HCT116 (cell line): Measurements from ENCODE around the gene ZBTB47. TPM values are rescaled to one million over a fixed set of nuclear protein-coding genes. Genes with fewer than 3 reads are reported as not detected.

Source experiments
- ATAC-seq: fragments of 200-7000 bp; cut with Tn5 transposase; 2 replicates; pipeline ENCODE4 v1.9.1; 2020; ENCODE audit warnings: mild to moderate bottlenecking, moderate library complexity
- BruUV-seq: library from RNA; stranded (reverse); fragments of 400-500 nt; replicated peaks from 2 replicates; lab custom pipeline; 2021; lab: Mats Ljungman, UMichigan
- CTCF ChIA-PET: fragments of 300-600 bp; sonication (Branson Sonifier 250); formaldehyde crosslinking; loops from one replicate; lab custom pipeline; 2021; ENCODE audit warnings: antibody characterized with exemption; lab: Charles Lee
- POLR2A ChIA-PET: fragments of 300-600, 350-600 bp; sonication (Branson Sonifier 250); formaldehyde crosslinking; loops from one replicate; lab custom pipeline; 2021; ENCODE audit warnings: antibody characterized with exemption; lab: Charles Lee
- RAD21 ChIA-PET, 2 experiments: fragments of 300-600 bp; sonication (Branson Sonifier 250); formaldehyde crosslinking; loops; one replicate each; lab custom pipeline; 2023; ENCODE audit warnings: low total read pairs in 2 of 2; ENCODE audit not compliant: uncharacterized antibody in 2 of 2, unreplicated experiment in 2 of 2, low non-redundant PET in 1 of 2; lab: Charles Lee
- DNase-seq: peaks from one replicate; pipeline ENCODE4 v3.0.0-alpha.2; 2010; ENCODE audit warnings: low read depth, low spot score
- H2AFZ ChIP-seq: fragments of 200-600 bp; shearing (Covaris generic), sonication (generic); 2 replicates; pipeline ENCODE4 v1.6.1; 2017; ENCODE audit warnings: low read depth, mixed run types, mixed read lengths, antibody characterized with exemption, low read length; ENCODE audit not compliant: poor library complexity, severe bottlenecking
- H3K27ac ChIP-seq: 2 replicates; pipeline ENCODE4 v1.5.1; 2012; ENCODE audit warnings: low read depth, low read length
- H3K27me3 ChIP-seq: fragments of 200-600 bp; sonication (generic); 2 replicates; pipeline ENCODE4 v1.6.1; 2016; ENCODE audit warnings: mixed run types, low read length, mixed read lengths; ENCODE audit not compliant: insufficient read depth
- H3K36me3 ChIP-seq, 2 experiments: fragments of 200-500 bp in 1 of 2; fragments of 200-600 bp in 1 of 2; sonication (Bioruptor generic) in 1 of 2; sonication (generic) in 1 of 2; 2 replicates each; pipeline versions ENCODE4 v1.5.1 to v1.6.1; 2014 to 2016; ENCODE audit warnings: low read length in 2 of 2, inconsistent platforms in 1 of 2, mixed read lengths in 1 of 2, mixed run types in 1 of 2; ENCODE audit not compliant: insufficient read depth in 2 of 2, control insufficient read depth in 1 of 2
- H3K4me1 ChIP-seq, 2 experiments: fragments of 200-600 bp in 1 of 2; sonication (generic) in 1 of 2; 2 replicates each; pipeline versions ENCODE4 v1.5.1 to v1.6.1; 2012 to 2017; ENCODE audit warnings: low read length in 2 of 2, inconsistent platforms in 1 of 2, mild to moderate bottlenecking in 1 of 2, mixed read lengths in 1 of 2, mixed run types in 1 of 2, moderate library complexity in 1 of 2; ENCODE audit not compliant: insufficient read depth in 2 of 2, control insufficient read depth in 1 of 2
- H3K4me2 ChIP-seq: fragments of 200-600 bp; sonication (generic); 2 replicates; pipeline ENCODE4 v1.6.1; 2017; ENCODE audit warnings: mixed run types, low read length, mixed read lengths
- H3K4me3 ChIP-seq, 2 experiments: fragments of 200-600 bp in 1 of 2; sonication (generic) in 1 of 2; replicated peaks in 1 of 2; 2 replicates each; pipeline ENCODE4 v1.5.1; 2011 to 2016; ENCODE audit warnings: low read length in 2 of 2, control low read depth in 1 of 2, low read depth in 1 of 2, mild to moderate bottlenecking in 1 of 2, mixed read lengths in 1 of 2, mixed run types in 1 of 2
- H3K79me2 ChIP-seq: fragments of 200-600 bp; sonication (generic); 2 replicates; pipeline ENCODE4 v1.6.1; 2017; ENCODE audit warnings: mild to moderate bottlenecking, mixed run types, low read length, moderate library complexity, mixed read lengths; ENCODE audit not compliant: insufficient read depth
- H3K9ac ChIP-seq: fragments of 200-600 bp; sonication (generic); 2 replicates; pipeline ENCODE4 v1.6.1; 2016; ENCODE audit warnings: low read length, mixed read lengths
- H3K9me2 ChIP-seq: fragments of 200-600 bp; sonication (generic), shearing (Covaris generic); 2 replicates; pipeline ENCODE4 v1.6.1; 2017; ENCODE audit warnings: mixed run types, mild to moderate bottlenecking, moderate library complexity; ENCODE audit not compliant: insufficient read depth
- H3K9me3 ChIP-seq, 2 experiments: fragments of 200-500 bp in 1 of 2; fragments of 200-600 bp in 1 of 2; sonication (Bioruptor generic) in 1 of 2; sonication (generic) in 1 of 2; 2 replicates each; pipeline ENCODE4 v1.6.1; 2014 to 2017; ENCODE audit warnings: low read length in 2 of 2, mixed read lengths in 2 of 2, inconsistent platforms in 1 of 2, low read depth in 1 of 2, mild to moderate bottlenecking in 1 of 2, mixed run types in 1 of 2, moderate library complexity in 1 of 2; ENCODE audit not compliant: control insufficient read depth in 1 of 2, insufficient read depth in 1 of 2
- H4K20me1 ChIP-seq: fragments of 200-600 bp; sonication (generic), shearing (Covaris generic); 2 replicates; pipeline ENCODE4 v1.6.1; 2017; ENCODE audit warnings: mixed run types, mild to moderate bottlenecking, moderate library complexity; ENCODE audit not compliant: insufficient read depth
- EZH2 ChIP-seq: fragments of 200-600 bp; sonication (generic); IDR thresholded peaks from 2 replicates; pipeline ENCODE4 v1.6.1; 2017; ENCODE audit warnings: antibody characterized with exemption, mixed run types
- FOSL1 ChIP-seq: IDR thresholded peaks from 2 replicates; pipeline ENCODE4 v1.6.1; 2012; ENCODE audit warnings: low read depth
- POLR2A ChIP-seq: IDR thresholded peaks from 2 replicates; pipeline ENCODE4 v1.7.0; 2011; ENCODE audit warnings: borderline replicate concordance; ENCODE audit not compliant: insufficient read depth, insufficient read length; ENCODE audit errors: extremely low read depth
- POLR2AphosphoS5 ChIP-seq: IDR thresholded peaks from 2 replicates; pipeline ENCODE4 v1.6.1; 2011; ENCODE audit warnings: mild to moderate bottlenecking, low read depth, low read length, moderate library complexity
- RAD21 ChIP-seq: IDR thresholded peaks from 2 replicates; pipeline ENCODE4 v1.6.1; 2012; ENCODE audit warnings: low read depth, mild to moderate bottlenecking
- SIN3A ChIP-seq: IDR thresholded peaks from 2 replicates; pipeline ENCODE4 v1.6.1; 2012; ENCODE audit warnings: low read depth
- YY1 ChIP-seq: IDR thresholded peaks from 2 replicates; pipeline ENCODE4 v1.6.1; 2011; ENCODE audit warnings: low read length, low read depth, moderate library complexity, mild to moderate bottlenecking; ENCODE audit not compliant: insufficient replicate concordance; ENCODE audit errors: extremely low read depth
- intact Hi-C: fragments of 100-400 bp; cut with micrococcal nuclease; formaldehyde crosslinking; loops from 2 replicates; pipeline ENCODE4 v1.10.0; 2022
- total RNA-seq: library from RNA; stranded (reverse); gene quantifications from one replicate; pipeline ENCODE4 v1.2.1, GENCODE V29; 2021; ENCODE audit not compliant: unreplicated experiment
- TF ChIP-seq, protein P1 (sequence below): IDR thresholded peaks from 2 replicates; pipeline ENCODE4 v1.6.1; 2012
- TF ChIP-seq, protein P2 (sequence below): IDR thresholded peaks from 2 replicates; pipeline ENCODE4 v1.6.1; 2011; ENCODE audit warnings: mild to moderate bottlenecking, low read length, moderate library complexity; ENCODE audit not compliant: insufficient replicate concordance; ENCODE audit errors: extremely low read depth

ZBTB47 gene
- total RNA-seq, 1 experiment from 2014 or later = 6.3 TPM

GRCh38 chr3:42657675-42658074, 4.2 kb downstream of the ZBTB47 start:
- ChIA-PET POLR2A (no interaction called here), RAD21 (no interaction called here), CTCF (interaction anchor here (1.1 kb wide), 1 partner anchor 88 kb away, joined by 4 read pairs; no protein-coding TSS in a partner anchor)
- Histone ChIP-seq H3K27me3 (no peaks in the 10 kb centered on the region), H4K20me1 (no peaks in the 10 kb centered on the region), H3K4me2 (no peak overlapping the region), H3K4me1 (peaks cover 22 to 36% of the 10 kb centered on the region in 2 experiments), H3K27ac (no peak overlapping the region), H3K9ac (no peak overlapping the region), H3K79me2 (peaks cover 16% of the 10 kb centered on the region; the same call in 1 of the 2 replicates), H3K36me3 (0 out of 4 replicates have a peak, but pooled peaks cover 0 to 3% of the 10 kb centered on the region in 2 experiments), H3K4me3 (no peak overlapping the region), H3K9me3 (no peaks in the 10 kb centered on the region), H2AFZ (no peak overlapping the region), H3K9me2 (no peaks in the 10 kb centered on the region)
- TF ChIP-seq YY1 = no peak
- TF ChIP-seq SIN3A = no peak
- TF ChIP-seq FOSL1 = no peak
- TF ChIP-seq, protein P1, sequence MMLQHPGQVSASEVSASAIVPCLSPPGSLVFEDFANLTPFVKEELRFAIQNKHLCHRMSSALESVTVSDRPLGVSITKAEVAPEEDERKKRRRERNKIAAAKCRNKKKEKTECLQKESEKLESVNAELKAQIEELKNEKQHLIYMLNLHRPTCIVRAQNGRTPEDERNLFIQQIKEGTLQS = no peak
- TF ChIP-seq POLR2A = no peak
- TF ChIP-seq, protein P2, sequence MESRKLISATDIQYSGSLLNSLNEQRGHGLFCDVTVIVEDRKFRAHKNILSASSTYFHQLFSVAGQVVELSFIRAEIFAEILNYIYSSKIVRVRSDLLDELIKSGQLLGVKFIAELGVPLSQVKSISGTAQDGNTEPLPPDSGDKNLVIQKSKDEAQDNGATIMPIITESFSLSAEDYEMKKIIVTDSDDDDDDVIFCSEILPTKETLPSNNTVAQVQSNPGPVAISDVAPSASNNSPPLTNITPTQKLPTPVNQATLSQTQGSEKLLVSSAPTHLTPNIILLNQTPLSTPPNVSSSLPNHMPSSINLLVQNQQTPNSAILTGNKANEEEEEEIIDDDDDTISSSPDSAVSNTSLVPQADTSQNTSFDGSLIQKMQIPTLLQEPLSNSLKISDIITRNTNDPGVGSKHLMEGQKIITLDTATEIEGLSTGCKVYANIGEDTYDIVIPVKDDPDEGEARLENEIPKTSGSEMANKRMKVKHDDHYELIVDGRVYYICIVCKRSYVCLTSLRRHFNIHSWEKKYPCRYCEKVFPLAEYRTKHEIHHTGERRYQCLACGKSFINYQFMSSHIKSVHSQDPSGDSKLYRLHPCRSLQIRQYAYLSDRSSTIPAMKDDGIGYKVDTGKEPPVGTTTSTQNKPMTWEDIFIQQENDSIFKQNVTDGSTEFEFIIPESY = no peak
- TF ChIP-seq EZH2 = no peak
- no peak for TF ChIP-seq RAD21
- TF ChIP-seq POLR2AphosphoS5 = no peak
- intact Hi-C loops = no loop called here
- DNase-seq (no peak), ATAC-seq (no peak)
- no TSS peak for BruUV-seq
